Measurements from ENCODE around the gene EVI5L.

Gene EVI5L

GRCh38 chr19:7874076-7874896 lies 44.3 kb downstream of the EVI5L start, which contains the start of gene PRR36:
Gene PRR36, minus strand, starts transcription at chr19:7874390. Its CDS starts 701 bp downstream, at chr19:7873689.
- H3K36me3 ChIP-seq: no peaks in the 10 kb centered on the region
- H3K4me3 ChIP-seq: peak within 1 kb of the TSS; percentile 60 to 77 (median 68)
- peak within 1 kb of the TSS in 10 of 11 experiments; percentile 8 to 63 (median 47); a peak in 15 of 22 replicates for H3K27ac ChIP-seq
- peaks cover 37 to 60% (median 57%) of the 10 kb centered on the region in 10 experiments for H3K4me1 ChIP-seq
- H3K27me3 ChIP-seq: peaks cover 0 to 21% (median 0%) of the 10 kb centered on the region in 11 experiments; a peak in 10 of 22 replicates
- H3K9me3 ChIP-seq (replicated peaks in 1 of 11): no peaks in the 10 kb centered on the region
- peak within 1 kb of the TSS; percentile 85 to 99 (median 98) for H3K4me2 ChIP-seq
- peaks cover 0 to 29% (median 10%) of the 10 kb centered on the region in 11 experiments; a peak in 12 of 22 replicates for H4K20me1 ChIP-seq
- H3K9ac ChIP-seq: peak within 1 kb of the TSS; percentile 46 to 85 (median 71)
- no peak for TF ChIP-seq Cebpa-rat (IDR thresholded peaks at IDR 0.05)

GRCh38 chr19:7874897-7875273 lies 44.9 kb downstream of the EVI5L start:
- peaks cover 0 to 21% (median 0%) of the 10 kb centered on the region in 11 experiments; a peak in 10 of 22 replicates for H3K27me3 ChIP-seq
- peak overlapping the region; percentile 85 to 99 (median 98) for H3K4me2 ChIP-seq
- H3K27ac ChIP-seq: peak overlapping the region in 3 of 11 experiments; percentile 8 to 63 (median 54); a peak in 4 of 22 replicates
- H3K4me1 ChIP-seq: peaks cover 31 to 60% (median 55%) of the 10 kb centered on the region in 10 experiments
- peak overlapping the region in 9 of 11 experiments; percentile 46 to 85 (median 71); a peak in 14 of 22 replicates for H3K9ac ChIP-seq
- H3K4me3 ChIP-seq: peak overlapping the region in 9 of 10 experiments; percentile 66 to 77 (median 69); a peak in 17 of 20 replicates
- no peaks in the 10 kb centered on the region for H3K36me3 ChIP-seq
- TF ChIP-seq Cebpa-rat (IDR thresholded peaks at IDR 0.05): no peak
- H3K9me3 ChIP-seq (replicated peaks in 1 of 11): no peaks in the 10 kb centered on the region
- peaks cover 0 to 23% (median 9%) of the 10 kb centered on the region in 11 experiments; a peak in 12 of 22 replicates for H4K20me1 ChIP-seq

- H3K4me1 ChIP-seq: peaks cover 19 to 44% (median 41%) of the 10 kb centered on the region in 10 experiments
- no peaks in the 10 kb centered on the region for H3K36me3 ChIP-seq
- no peak overlapping the region for H3K27ac ChIP-seq
- no peak overlapping the region for H3K9ac ChIP-seq
- no peak for TF ChIP-seq Cebpa-rat (IDR thresholded peaks at IDR 0.05)
- no peak overlapping the region for H3K4me3 ChIP-seq
- H3K4me2 ChIP-seq: no peak overlapping the region
- H3K27me3 ChIP-seq: peaks cover 0 to 21% (median 0%) of the 10 kb centered on the region in 11 experiments; a peak in 10 of 22 replicates
- H3K9me3 ChIP-seq (replicated peaks in 1 of 11): 0 out of 22 replicates have a peak, but pooled peaks cover 0 to 4% (median 0%) of the 10 kb centered on the region in 11 experiments
- peaks cover 0 to 7% (median 0%) of the 10 kb centered on the region in 11 experiments; a peak in 1 of 22 replicates for H4K20me1 ChIP-seq
Measured at GRCh38 chr19:7877249-7877836, 47.3 kb downstream of the EVI5L start.

GRCh38 chr19:7879111-7879807 lies 49.2 kb downstream of the EVI5L start:
- H3K9me3 ChIP-seq (replicated peaks in 1 of 11): 0 out of 22 replicates have a peak, but pooled peaks cover 0 to 4% (median 0%) of the 10 kb centered on the region in 11 experiments
- peak overlapping the region in 1 of 11 experiments; percentile 41; a peak in 2 of 22 replicates for H3K9ac ChIP-seq
- H4K20me1 ChIP-seq: no peaks in the 10 kb centered on the region
- no peaks in the 10 kb centered on the region for H3K36me3 ChIP-seq
- H3K4me1 ChIP-seq: peaks cover 16 to 43% (median 36%) of the 10 kb centered on the region in 10 experiments
- H3K27ac ChIP-seq: peak overlapping the region in 2 of 11 experiments; percentile 31 to 32; a peak in 3 of 22 replicates
- no peak for TF ChIP-seq Cebpa-rat (IDR thresholded peaks at IDR 0.05)
- peaks cover 0 to 6% (median 0%) of the 10 kb centered on the region in 11 experiments; a peak in 8 of 22 replicates for H3K27me3 ChIP-seq
- H3K4me3 ChIP-seq: no peak overlapping the region
- H3K4me2 ChIP-seq: peak overlapping the region in 8 of 11 experiments; percentile 12 to 60 (median 46); a peak in 12 of 22 replicates

- H3K36me3 ChIP-seq: no peaks in the 10 kb centered on the region
- peaks cover 12 to 38% (median 31%) of the 10 kb centered on the region in 10 experiments for H3K4me1 ChIP-seq
- peaks cover 0 to under 1% (median 0%) of the 10 kb centered on the region in 11 experiments; a peak in 2 of 22 replicates for H3K27me3 ChIP-seq
- TF ChIP-seq Cebpa-rat (IDR thresholded peaks at IDR 0.05): no peak
- no peaks in the 10 kb centered on the region for H4K20me1 ChIP-seq
- no peak overlapping the region for H3K9ac ChIP-seq
- 0 out of 22 replicates have a peak, but pooled peaks cover 0 to 4% (median 0%) of the 10 kb centered on the region in 11 experiments for H3K9me3 ChIP-seq (replicated peaks in 1 of 11)
- no peak overlapping the region for H3K4me3 ChIP-seq
- H3K27ac ChIP-seq: no peak overlapping the region
- H3K4me2 ChIP-seq: peak overlapping the region in 4 of 11 experiments; percentile 12 to 60 (median 57); a peak in 4 of 22 replicates
Measured at GRCh38 chr19:7879836-7880235, 49.8 kb downstream of the EVI5L start.

- no peaks in the 10 kb centered on the region for H4K20me1 ChIP-seq
- H3K4me2 ChIP-seq: no peak overlapping the region
- peaks cover 12 to 43% (median 30%) of the 10 kb centered on the region in 10 experiments for H3K4me1 ChIP-seq
- H3K9me3 ChIP-seq (replicated peaks in 1 of 11): 0 out of 22 replicates have a peak, but pooled peaks cover 0 to 4% (median 0%) of the 10 kb centered on the region in 11 experiments
- no peak for TF ChIP-seq Cebpa-rat (IDR thresholded peaks at IDR 0.05)
- H3K9ac ChIP-seq: no peak overlapping the region
- no peak overlapping the region for H3K4me3 ChIP-seq
- no peaks in the 10 kb centered on the region for H3K27me3 ChIP-seq
- no peaks in the 10 kb centered on the region for H3K36me3 ChIP-seq
- no peak overlapping the region for H3K27ac ChIP-seq
Measured at GRCh38 chr19:7881910-7882309, 51.9 kb downstream of the EVI5L start.

GRCh38 chr19:7883105-7883504 lies 53.1 kb downstream of the EVI5L start:
- Histone ChIP-seq H3K36me3 (no peaks in the 10 kb centered on the region), H3K4me1 (peaks cover 12 to 43% (median 30%) of the 10 kb centered on the region in 10 experiments), H4K20me1 (no peaks in the 10 kb centered on the region), H3K4me3 (no peak overlapping the region), H3K4me2 (peak overlapping the region in 4 of 11 experiments; percentile 5 to 60 (median 30); a peak in 1 of 22 replicates), H3K9ac (no peak overlapping the region), H3K27me3 (peaks cover 0 to 9% (median 4%) of the 10 kb centered on the region in 11 experiments; a peak in 11 of 22 replicates), H3K27ac (no peak overlapping the region), H3K9me3 (replicated peaks in 1 of 11) (0 out of 22 replicates have a peak, but pooled peaks cover 0 to 4% (median 0%) of the 10 kb centered on the region in 11 experiments)
- TF ChIP-seq Cebpa-rat (IDR thresholded peaks at IDR 0.05): no peak

All from BLaER1 treated with 17β-estradiol and CSF1 and Interleukin-3, amounts not matched to agents 10 nM and 100 nM (cell line).